ENCODE measurements around the gene NTN4. TPM values are rescaled to one million over a fixed set of nuclear protein-coding genes. Genes with fewer than 3 reads are reported as not detected.
"Not testable (repeated sequence)": the region's sequence is repeated elsewhere in the genome, so short reads cannot be mapped to it uniquely, and the experiment has no call there.

NTN4 gene
- total and polyA plus RNA-seq, 8 donors, result 14.6 to 63.9 (median 21.1) TPM

GRCh38 chr12:95759039-95759438 is 31.5 kb downstream of the NTN4 start:
- intact Hi-C loops (cut with DNase I), result no loop called here
- 98 to 99% methylated on average over 3 of the region's 3 CpGs for WGBS, 2 donors
- Histone ChIP-seq H3K27me3 (no peaks in the 10 kb centered on the region), H3K9me3 (no peaks in the 10 kb centered on the region), H3K4me3 (no peak overlapping the region), H3K27ac (no peak overlapping the region), H3K4me1 (peaks cover 0 to 26% (median 26%) of the 10 kb centered on the region in 3 donors), H3K36me3 (no peaks in the 10 kb centered on the region)
- ATAC-seq (no peak), FAIRE-seq (no peak), DNase-seq (no peak)
- TF ChIP-seq CTCF (IDR thresholded peaks at IDR 0.05), result no peak

- no peak for TF ChIP-seq CTCF (IDR thresholded peaks at IDR 0.05)
- H3K4me3 ChIP-seq, result no peak overlapping the region
- FAIRE-seq, result no peak
- no peaks in the 10 kb centered on the region for H3K36me3 ChIP-seq
- DNase-seq, result no peak
- H3K27me3 ChIP-seq, result no peaks in the 10 kb centered on the region
- no peak overlapping the region for H3K27ac ChIP-seq
- intact Hi-C loops (cut with DNase I), result no loop called here
- peaks cover 0 to 14% (median 12%) of the 10 kb centered on the region in 3 donors for H3K4me1 ChIP-seq
- no peaks in the 10 kb centered on the region for H3K9me3 ChIP-seq
- 61 to 70% methylated on average over 5 of the region's 5 CpGs for WGBS, 2 donors
- no peak for ATAC-seq
These were observed 34.2 kb downstream of the NTN4 start for GRCh38 chr12:95756362-95756761.

GRCh38 chr12:95755261-95755865 is 35.2 kb downstream of the NTN4 start:
- DNase-seq, result peak in 1 of 6 donors; percentile 33
- intact Hi-C loops (cut with DNase I), result no loop called here
- WGBS, 2 donors, result 29 to 34% methylated on average over 6 of the region's 6 CpGs
- ATAC-seq, result peak; percentile 31 to 88 (median 49)
- no peaks in the 10 kb centered on the region for H3K27me3 ChIP-seq
- FAIRE-seq, result no peak
- no peak for TF ChIP-seq CTCF (IDR thresholded peaks at IDR 0.05)
- H3K4me3 ChIP-seq, result no peak overlapping the region
- peaks cover 0 to 13% (median 8%) of the 10 kb centered on the region in 3 donors for H3K4me1 ChIP-seq
- no peaks in the 10 kb centered on the region for H3K36me3 ChIP-seq
- peak overlapping the region in 1 of 4 donors; percentile 44 for H3K27ac ChIP-seq
- H3K9me3 ChIP-seq, result no peaks in the 10 kb centered on the region

- H3K4me1 ChIP-seq, result peaks cover 16 to 31% (median 20%) of the 10 kb centered on the region in 3 donors
- H3K27ac ChIP-seq; DNase-seq; H3K27me3 ChIP-seq; H3K4me3 ChIP-seq; intact Hi-C loops (cut with DNase I); FAIRE-seq; H3K9me3 ChIP-seq; H3K36me3 ChIP-seq; ATAC-seq: not testable (repeated sequence)
- WGBS, 2 donors, result 66 to 73% methylated on average over 7 to 8 of the region's 8 CpGs
These were observed 44.5 kb downstream of the NTN4 start for GRCh38 chr12:95746062-95746461.

GRCh38 chr12:95742586-95742985 is 48.0 kb downstream of the NTN4 start:
- no peak overlapping the region for H3K4me3 ChIP-seq
- TF ChIP-seq CTCF (IDR thresholded peaks at IDR 0.05), result no peak
- H3K27me3 ChIP-seq, result no peaks in the 10 kb centered on the region
- no peaks in the 10 kb centered on the region for H3K36me3 ChIP-seq
- intact Hi-C loops (cut with DNase I), result no loop called here
- H3K27ac ChIP-seq, result peak overlapping the region in 2 of 4 donors; percentile 31 to 87
- no peak for FAIRE-seq
- H3K9me3 ChIP-seq, result no peaks in the 10 kb centered on the region
- ATAC-seq, result peak in 2 of 4 donors; percentile 4 to 12
- peaks cover 28 to 50% (median 34%) of the 10 kb centered on the region in 3 donors for H3K4me1 ChIP-seq
- peak in 1 of 6 donors; percentile 44 for DNase-seq
- WGBS, 2 donors, result 31 to 48% methylated on average over 4 of the region's 4 CpGs

Data from pancreas (tissue), 10 donors.